Measurements from ENCODE around the gene GPR155. TPM values are rescaled to one million over a fixed set of nuclear protein-coding genes. Genes with fewer than 3 reads are reported as not detected.

GPR155 gene
- polyA plus RNA-seq, 1 donor from 2014 or later, result 5.7 TPM

Other genes with a start within 250 kb of the GPR155 start
- 120 and 134 TPM in 2 replicates for gene OLA1, start 238.5 kb downstream of the GPR155 start, polyA plus RNA-seq
- gene SP9, start 152.1 kb downstream of the GPR155 start, polyA plus RNA-seq, result 1.6 and 2.5 TPM in 2 replicates
- 56.7 and 57.1 TPM in 2 replicates for gene SCRN3, start 91.3 kb downstream of the GPR155 start, polyA plus RNA-seq
- gene WIPF1, start 110.8 kb upstream of the GPR155 start, polyA plus RNA-seq, result 0.25 and 0.44 TPM in 2 replicates

All from neural cell (in vitro differentiated cells).